ENCODE results near the gene NOX5.

The NOX5 gene

DNA sequence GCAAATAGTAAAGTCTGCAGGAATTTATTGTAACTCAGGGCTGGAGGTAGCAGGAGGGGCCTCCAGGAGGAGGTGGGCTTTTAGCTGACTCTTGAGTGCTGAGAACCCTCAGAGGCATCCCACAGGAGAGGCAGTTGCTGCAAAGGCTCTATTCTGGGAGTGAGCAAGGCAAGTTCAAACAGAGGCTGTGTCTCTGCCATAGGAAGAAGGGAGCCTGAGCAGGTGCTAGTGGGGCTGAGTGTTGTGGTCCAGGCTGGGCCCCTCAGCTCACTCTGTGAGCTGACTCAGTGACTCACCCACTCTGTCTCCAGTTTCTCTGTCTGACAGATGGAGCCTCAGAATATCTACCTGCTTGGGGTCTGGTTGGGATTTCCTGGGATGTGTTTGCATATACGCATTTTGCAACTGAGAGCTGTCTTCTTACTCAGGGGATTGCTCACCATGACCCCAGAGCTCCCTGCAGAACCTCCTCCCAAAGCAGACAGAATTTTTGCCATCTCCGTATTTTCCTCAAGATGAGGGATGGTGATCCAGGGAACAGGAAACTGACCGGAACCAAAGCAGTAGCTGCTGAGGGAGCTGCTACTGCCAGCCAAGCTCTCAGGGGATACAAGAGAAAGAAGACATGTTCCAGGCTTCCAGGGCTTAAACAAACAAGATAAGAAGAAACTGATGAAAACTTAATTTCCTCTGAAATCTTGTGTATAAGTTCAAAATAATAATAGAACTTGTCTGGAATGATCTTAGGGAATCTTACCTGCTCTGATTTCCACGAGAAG is 13.6 kb upstream of the NOX5 start:
- no peak overlapping the region for H3K27ac ChIP-seq (ENCODE audit: insufficient read depth, low read depth, low read length, poor library complexity, severe bottlenecking)
- H3K36me3 ChIP-seq (ENCODE audit: control insufficient read depth, insufficient read depth, low read length), result no peaks in the 10 kb centered on the region
- no peak overlapping the region for H3K4me3 ChIP-seq (ENCODE audit: insufficient read depth, low read depth, low read length)
- 82 to 83% methylated on average over 4 of the region's 4 CpGs for WGBS, 2 experiments
- H3K9me3 ChIP-seq (ENCODE audit: control insufficient read depth, low read length), result no peaks in the 10 kb centered on the region
- H3K27me3 ChIP-seq (ENCODE audit: control insufficient read depth, insufficient read depth, low read length, poor library complexity, severe bottlenecking), result no peaks in the 10 kb centered on the region
- peaks cover 24% of the 10 kb centered on the region for H3K4me1 ChIP-seq (ENCODE audit: control insufficient read depth, insufficient read depth, low read length)

- H3K4me3 ChIP-seq (ENCODE audit: insufficient read depth, low read depth, low read length), result no peak overlapping the region
- peaks cover 24% of the 10 kb centered on the region for H3K4me1 ChIP-seq (ENCODE audit: control insufficient read depth, insufficient read depth, low read length)
- WGBS, 2 experiments, result 94 to 97% methylated on average over 4 of the region's 4 CpGs
- no peaks in the 10 kb centered on the region for H3K9me3 ChIP-seq (ENCODE audit: control insufficient read depth, low read length)
- no peaks in the 10 kb centered on the region for H3K27me3 ChIP-seq (ENCODE audit: control insufficient read depth, insufficient read depth, low read length, poor library complexity, severe bottlenecking)
- H3K27ac ChIP-seq (ENCODE audit: insufficient read depth, low read depth, low read length, poor library complexity, severe bottlenecking), result no peak overlapping the region
- H3K36me3 ChIP-seq (ENCODE audit: control insufficient read depth, insufficient read depth, low read length), result no peaks in the 10 kb centered on the region
Measured at GRCh38 chr15:69002783-69003182, 11.7 kb upstream of the NOX5 start.

- Histone ChIP-seq H3K4me1 (ENCODE audit: control insufficient read depth, insufficient read depth, low read length) (peaks cover 17% of the 10 kb centered on the region), H3K4me3 (ENCODE audit: insufficient read depth, low read depth, low read length) (no peak overlapping the region), H3K27ac (ENCODE audit: insufficient read depth, low read depth, low read length, poor library complexity, severe bottlenecking) (no peak overlapping the region), H3K9me3 (ENCODE audit: control insufficient read depth, low read length) (no peaks in the 10 kb centered on the region), H3K27me3 (ENCODE audit: control insufficient read depth, insufficient read depth, low read length, poor library complexity, severe bottlenecking) (no peaks in the 10 kb centered on the region), H3K36me3 (ENCODE audit: control insufficient read depth, insufficient read depth, low read length) (no peaks in the 10 kb centered on the region)
- WGBS, 2 experiments, result 97 to 99% methylated on average over 2 of the region's 2 CpGs
Measured at GRCh38 chr15:69004011-69004410, 10.5 kb upstream of the NOX5 start.

DNA sequence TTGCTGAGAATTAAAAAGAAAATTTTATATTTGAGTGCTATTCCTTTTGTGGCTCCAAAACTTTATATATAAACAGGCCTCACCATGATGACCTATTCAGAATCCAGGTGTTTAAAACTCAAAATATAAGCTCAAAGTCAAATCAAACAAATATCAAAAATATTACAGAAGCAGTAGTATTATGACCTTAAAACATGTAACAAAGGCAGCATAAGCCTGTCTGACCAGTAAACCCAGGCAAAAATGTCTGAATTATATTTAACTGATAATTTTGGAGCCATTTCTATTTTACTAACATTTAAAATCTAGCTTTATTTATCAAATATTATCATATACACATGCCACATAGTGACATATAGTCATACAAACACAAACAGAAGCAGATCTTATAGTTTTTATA is 6.4 kb upstream of the NOX5 start:
- H3K4me3 ChIP-seq (ENCODE audit: insufficient read depth, low read depth, low read length), result no peak overlapping the region
- no peak overlapping the region for H3K27ac ChIP-seq (ENCODE audit: insufficient read depth, low read depth, low read length, poor library complexity, severe bottlenecking)
- no peaks in the 10 kb centered on the region for H3K4me1 ChIP-seq (ENCODE audit: control insufficient read depth, insufficient read depth, low read length)
- no peaks in the 10 kb centered on the region for H3K36me3 ChIP-seq (ENCODE audit: control insufficient read depth, insufficient read depth, low read length)
- no peaks in the 10 kb centered on the region for H3K9me3 ChIP-seq (ENCODE audit: control insufficient read depth, low read length)
- H3K27me3 ChIP-seq (ENCODE audit: control insufficient read depth, insufficient read depth, low read length, poor library complexity, severe bottlenecking), result no peaks in the 10 kb centered on the region

DNA sequence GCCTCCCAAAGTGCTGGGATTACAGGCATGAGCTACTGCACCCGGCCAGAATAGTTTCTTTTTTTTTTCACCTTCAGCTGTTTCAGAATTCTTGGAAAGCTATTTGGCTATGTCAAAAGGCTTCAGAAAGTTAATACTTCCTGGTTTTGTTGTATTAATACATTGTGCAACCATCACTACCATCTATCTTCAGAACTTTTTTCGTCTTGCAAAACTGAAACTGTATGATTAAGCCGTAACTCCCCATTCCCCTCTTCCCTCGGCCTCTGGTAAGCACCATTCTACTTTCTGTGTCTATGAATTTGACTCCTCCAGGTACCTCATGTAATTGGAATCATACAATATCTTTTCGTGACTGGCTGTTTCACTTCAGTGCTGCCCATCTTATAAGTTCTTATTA is 5.2 kb upstream of the NOX5 start:
- H3K4me3 ChIP-seq (ENCODE audit: insufficient read depth, low read depth, low read length), result no peak overlapping the region
- WGBS, 2 experiments, result 92 to 96% methylated on average over 5 of the region's 5 CpGs
- no peaks in the 10 kb centered on the region for H3K27me3 ChIP-seq (ENCODE audit: control insufficient read depth, insufficient read depth, low read length, poor library complexity, severe bottlenecking)
- H3K27ac ChIP-seq (ENCODE audit: insufficient read depth, low read depth, low read length, poor library complexity, severe bottlenecking), result no peak overlapping the region
- H3K9me3 ChIP-seq (ENCODE audit: control insufficient read depth, low read length), result no peaks in the 10 kb centered on the region
- no peaks in the 10 kb centered on the region for H3K36me3 ChIP-seq (ENCODE audit: control insufficient read depth, insufficient read depth, low read length)
- H3K4me1 ChIP-seq (ENCODE audit: control insufficient read depth, insufficient read depth, low read length), result no peaks in the 10 kb centered on the region

DNA sequence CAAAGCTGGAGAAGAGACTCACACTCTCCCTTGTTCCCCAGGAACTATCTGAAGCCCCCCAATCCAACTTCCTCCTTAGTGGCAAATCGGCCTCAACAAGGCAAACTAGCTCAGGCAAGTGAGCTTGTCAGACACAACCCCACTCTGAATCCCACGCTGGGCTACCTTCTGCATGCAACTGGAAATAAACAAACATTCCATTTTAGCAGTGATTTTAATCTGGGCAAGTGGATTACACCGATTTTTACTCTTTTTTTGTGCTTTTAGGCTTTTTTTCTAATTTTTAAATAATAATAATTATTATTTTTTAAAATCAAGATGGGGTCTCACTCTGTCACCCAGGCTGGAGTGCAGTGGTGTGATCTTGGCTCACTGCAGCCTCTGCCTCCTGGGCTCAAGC is 2.9 kb upstream of the NOX5 start:
- Histone ChIP-seq H3K27me3 (ENCODE audit: control insufficient read depth, insufficient read depth, low read length, poor library complexity, severe bottlenecking) (no peaks in the 10 kb centered on the region), H3K36me3 (ENCODE audit: control insufficient read depth, insufficient read depth, low read length) (no peaks in the 10 kb centered on the region), H3K4me1 (ENCODE audit: control insufficient read depth, insufficient read depth, low read length) (no peaks in the 10 kb centered on the region), H3K4me3 (ENCODE audit: insufficient read depth, low read depth, low read length) (no peak overlapping the region), H3K9me3 (ENCODE audit: control insufficient read depth, low read length) (no peaks in the 10 kb centered on the region), H3K27ac (ENCODE audit: insufficient read depth, low read depth, low read length, poor library complexity, severe bottlenecking) (no peak overlapping the region)
- 96% methylated on average over 2 of the region's 3 CpGs for WGBS, 2 experiments

DNA sequence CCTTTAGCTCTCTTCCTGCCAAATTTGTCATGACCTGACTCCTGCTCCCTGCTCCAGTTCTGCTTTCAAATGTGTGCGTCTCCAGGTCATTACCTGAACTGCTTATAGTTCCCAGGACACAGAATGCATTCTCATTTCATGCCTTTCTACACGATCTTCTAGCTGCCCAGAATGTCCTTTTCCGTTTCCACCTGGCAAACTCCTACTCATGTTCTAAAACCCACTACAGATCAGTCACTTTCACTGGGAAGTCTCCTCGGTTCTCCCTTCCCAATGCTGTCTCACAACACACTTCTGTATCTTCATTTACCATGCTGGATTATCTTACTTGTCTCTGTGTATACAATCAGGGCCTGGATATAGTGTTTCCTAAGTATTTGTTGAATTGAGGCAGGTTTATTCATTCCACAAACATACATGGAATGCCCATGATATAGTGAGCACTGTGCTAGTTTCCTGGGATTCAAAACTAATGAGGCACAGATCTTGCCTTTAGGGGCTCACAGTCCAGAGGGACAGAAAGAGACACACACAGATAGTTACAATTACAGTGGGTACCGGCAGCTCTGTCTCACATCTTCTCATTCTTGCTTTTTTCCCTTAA is 1.6 kb upstream of the NOX5 start:
- no peaks in the 10 kb centered on the region for H3K27me3 ChIP-seq (ENCODE audit: control insufficient read depth, insufficient read depth, low read length, poor library complexity, severe bottlenecking)
- H3K36me3 ChIP-seq (ENCODE audit: control insufficient read depth, insufficient read depth, low read length), result no peaks in the 10 kb centered on the region
- no peak overlapping the region for H3K27ac ChIP-seq (ENCODE audit: insufficient read depth, low read depth, low read length, poor library complexity, severe bottlenecking)
- H3K4me3 ChIP-seq (ENCODE audit: insufficient read depth, low read depth, low read length), result no peak overlapping the region
- no peaks in the 10 kb centered on the region for H3K4me1 ChIP-seq (ENCODE audit: control insufficient read depth, insufficient read depth, low read length)
- 90 to 93% methylated on average over 5 of the region's 5 CpGs for WGBS, 2 experiments
- no peaks in the 10 kb centered on the region for H3K9me3 ChIP-seq (ENCODE audit: control insufficient read depth, low read length)

- Histone ChIP-seq H3K36me3 (ENCODE audit: control insufficient read depth, insufficient read depth, low read length) (no peaks in the 10 kb centered on the region), H3K9me3 (ENCODE audit: control insufficient read depth, low read length) (no peaks in the 10 kb centered on the region), H3K4me3 (ENCODE audit: insufficient read depth, low read depth, low read length) (no peak overlapping the region), H3K27me3 (ENCODE audit: control insufficient read depth, insufficient read depth, low read length, poor library complexity, severe bottlenecking) (no peaks in the 10 kb centered on the region), H3K4me1 (ENCODE audit: control insufficient read depth, insufficient read depth, low read length) (no peaks in the 10 kb centered on the region), H3K27ac (ENCODE audit: insufficient read depth, low read depth, low read length, poor library complexity, severe bottlenecking) (no peak overlapping the region)
- 93 to 95% methylated on average over 4 of the region's 4 CpGs for WGBS, 2 experiments
Measured at GRCh38 chr15:69013726-69014406, 629 bp upstream of the NOX5 start.

DNA sequence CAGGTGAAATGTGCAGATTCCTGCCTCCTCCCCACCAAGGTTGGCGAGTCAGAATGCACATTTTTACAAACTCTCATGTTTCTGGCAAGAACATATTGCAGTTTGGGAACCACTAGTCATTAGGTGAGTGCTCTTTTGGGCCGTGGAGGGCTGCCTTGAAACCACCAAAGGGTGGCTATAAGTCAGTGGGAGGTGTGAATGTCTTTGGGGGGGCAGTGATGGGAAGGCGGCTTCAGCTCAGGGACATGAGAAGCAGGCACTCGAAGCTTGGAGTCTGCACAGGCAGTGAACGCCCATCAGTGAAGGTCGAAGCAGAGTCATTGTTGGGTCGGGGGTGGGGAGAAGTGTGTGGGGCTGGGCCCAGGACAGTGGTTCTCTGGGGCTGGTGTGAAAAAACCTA is 1.1 kb downstream of the NOX5 start:
- Histone ChIP-seq H3K36me3 (ENCODE audit: control insufficient read depth, insufficient read depth, low read length) (no peaks in the 10 kb centered on the region), H3K9me3 (ENCODE audit: control insufficient read depth, low read length) (no peaks in the 10 kb centered on the region), H3K27ac (ENCODE audit: insufficient read depth, low read depth, low read length, poor library complexity, severe bottlenecking) (no peak overlapping the region), H3K4me1 (ENCODE audit: control insufficient read depth, insufficient read depth, low read length) (no peaks in the 10 kb centered on the region), H3K4me3 (ENCODE audit: insufficient read depth, low read depth, low read length) (no peak overlapping the region), H3K27me3 (ENCODE audit: control insufficient read depth, insufficient read depth, low read length, poor library complexity, severe bottlenecking) (no peaks in the 10 kb centered on the region)
- 92 to 94% methylated on average over 7 of the region's 7 CpGs for WGBS, 2 experiments

DNA sequence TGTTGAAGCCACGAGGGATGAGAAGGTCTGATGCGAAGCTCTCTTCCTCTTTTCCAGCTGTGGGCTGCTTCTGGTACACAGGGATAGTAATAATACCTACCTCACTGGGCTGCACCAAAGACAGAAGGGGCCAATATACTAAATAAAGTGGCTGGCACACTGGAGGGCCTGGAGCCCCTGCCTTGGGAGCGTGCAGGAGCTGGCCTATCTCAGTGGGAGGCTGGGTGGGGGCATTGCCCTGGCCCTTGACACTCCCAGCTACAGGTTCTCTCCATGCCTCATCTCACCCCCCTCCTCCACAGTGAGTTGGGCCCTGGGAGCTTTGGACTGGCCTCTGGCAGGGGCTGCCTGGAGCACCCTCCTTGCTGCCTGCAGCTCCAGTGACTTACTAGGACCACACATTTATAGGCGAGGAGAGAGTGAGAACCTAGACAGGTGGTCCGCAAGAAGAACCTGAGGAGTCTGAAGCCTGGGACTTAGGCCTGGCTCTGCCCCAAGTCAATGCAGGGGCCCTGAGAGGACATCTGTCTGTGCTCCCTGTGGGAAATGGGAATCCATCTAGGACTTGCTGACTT is 1.6 kb downstream of the NOX5 start:
- no peaks in the 10 kb centered on the region for H3K9me3 ChIP-seq (ENCODE audit: control insufficient read depth, low read length)
- no peaks in the 10 kb centered on the region for H3K36me3 ChIP-seq (ENCODE audit: control insufficient read depth, insufficient read depth, low read length)
- WGBS, 2 experiments, result 93% methylated on average over 5 of the region's 5 CpGs
- no peak overlapping the region for H3K27ac ChIP-seq (ENCODE audit: insufficient read depth, low read depth, low read length, poor library complexity, severe bottlenecking)
- H3K4me1 ChIP-seq (ENCODE audit: control insufficient read depth, insufficient read depth, low read length), result no peaks in the 10 kb centered on the region
- no peak overlapping the region for H3K4me3 ChIP-seq (ENCODE audit: insufficient read depth, low read depth, low read length)
- H3K27me3 ChIP-seq (ENCODE audit: control insufficient read depth, insufficient read depth, low read length, poor library complexity, severe bottlenecking), result no peaks in the 10 kb centered on the region

All from ectodermal cell (in vitro differentiated cells).